ENCODE measurements around the gene PGA3.
"Not testable (repeated sequence)": the region's sequence is repeated elsewhere in the genome, so short reads cannot be mapped to it uniquely, and the experiment has no call there.

The PGA3 gene

GRCh38 chr11:61171907-61172306 is 31.4 kb upstream of the PGA3 start:
- no peak for DNase-seq

GRCh38 chr11:61172356-61172755 is 31.0 kb upstream of the PGA3 start:
- no peak for DNase-seq

- DNase-seq = no peak
These were observed 30.4 kb upstream of the PGA3 start for GRCh38 chr11:61172888-61173287.

- no peak for DNase-seq
These were observed 29.9 kb upstream of the PGA3 start for GRCh38 chr11:61173456-61173855.

GRCh38 chr11:61174273-61174672 is 29.0 kb upstream of the PGA3 start:
- DNase-seq = no peak

- DNase-seq = no peak
These were observed 28.4 kb upstream of the PGA3 start for GRCh38 chr11:61174949-61175348.

- no peak for DNase-seq
These were observed 26.9 kb upstream of the PGA3 start for GRCh38 chr11:61176446-61176845.

GRCh38 chr11:61180205-61180604 is 23.1 kb upstream of the PGA3 start:
- DNase-seq = not testable (repeated sequence)

GRCh38 chr11:61181489-61181888 is 21.8 kb upstream of the PGA3 start:
- DNase-seq = no peak

GRCh38 chr11:61183645-61184044 is 19.7 kb upstream of the PGA3 start:
- no peak for DNase-seq

- no peak for DNase-seq
These were observed 16.8 kb upstream of the PGA3 start for GRCh38 chr11:61186504-61186903.

GRCh38 chr11:61187505-61188130 is 15.7 kb upstream of the PGA3 start:
- peak; percentile 71 for DNase-seq

- DNase-seq = no peak
These were observed 13.4 kb upstream of the PGA3 start for GRCh38 chr11:61189933-61190332.

- no peak for DNase-seq
These were observed 9.7 kb upstream of the PGA3 start for GRCh38 chr11:61193596-61193995.

- DNase-seq = no peak
These were observed 9.1 kb upstream of the PGA3 start for GRCh38 chr11:61194169-61194671.

GRCh38 chr11:61194981-61195695 is 8.2 kb upstream of the PGA3 start:
- DNase-seq = no peak

- no peak for DNase-seq
These were observed 7.6 kb upstream of the PGA3 start for GRCh38 chr11:61195719-61196118.

GRCh38 chr11:61198361-61198760 is 5.0 kb upstream of the PGA3 start:
- no peak for DNase-seq

GRCh38 chr11:61198948-61199523 is 4.3 kb upstream of the PGA3 start:
- DNase-seq = no peak

- no peak for DNase-seq
These were observed 1.8 kb upstream of the PGA3 start for GRCh38 chr11:61201476-61201875.

- DNase-seq = not testable (repeated sequence)
These were observed 558 bp downstream of the PGA3 start for GRCh38 chr11:61203873-61204272.

GRCh38 chr11:61204502-61205059 is 1.3 kb downstream of the PGA3 start:
- not testable (repeated sequence) for DNase-seq

- not testable (repeated sequence) for DNase-seq
These were observed 4.5 kb downstream of the PGA3 start for GRCh38 chr11:61207636-61208310.

All from fibroblast of skin of back (primary cell).